Ramos (cell line): ENCODE results near the gene ABLIM1.

Experiments used
- in situ Hi-C: fragments of 300-500 bp; cut with MboI; formaldehyde crosslinking; loops from one replicate; pipeline ENCODE4 v1.14.3; 2022; ENCODE audit warnings: low sequenced_read_pairs; ENCODE audit not compliant: unreplicated experiment

ABLIM1 gene

GRCh38 chr10:114502074-114502473, 156.0 kb downstream of the ABLIM1 start:
- in situ Hi-C loops, result no loop called here

- in situ Hi-C loops, result no loop called here
These were observed 156.4 kb downstream of the ABLIM1 start for GRCh38 chr10:114501650-114502049.

- in situ Hi-C loops, result no loop called here
These were observed 157.4 kb downstream of the ABLIM1 start for GRCh38 chr10:114500643-114501042.

- in situ Hi-C loops, result no loop called here
These were observed 158.4 kb downstream of the ABLIM1 start for GRCh38 chr10:114499630-114500190.

- in situ Hi-C loops, result no loop called here
These were observed 159.0 kb downstream of the ABLIM1 start for GRCh38 chr10:114499116-114499515.

DNA sequence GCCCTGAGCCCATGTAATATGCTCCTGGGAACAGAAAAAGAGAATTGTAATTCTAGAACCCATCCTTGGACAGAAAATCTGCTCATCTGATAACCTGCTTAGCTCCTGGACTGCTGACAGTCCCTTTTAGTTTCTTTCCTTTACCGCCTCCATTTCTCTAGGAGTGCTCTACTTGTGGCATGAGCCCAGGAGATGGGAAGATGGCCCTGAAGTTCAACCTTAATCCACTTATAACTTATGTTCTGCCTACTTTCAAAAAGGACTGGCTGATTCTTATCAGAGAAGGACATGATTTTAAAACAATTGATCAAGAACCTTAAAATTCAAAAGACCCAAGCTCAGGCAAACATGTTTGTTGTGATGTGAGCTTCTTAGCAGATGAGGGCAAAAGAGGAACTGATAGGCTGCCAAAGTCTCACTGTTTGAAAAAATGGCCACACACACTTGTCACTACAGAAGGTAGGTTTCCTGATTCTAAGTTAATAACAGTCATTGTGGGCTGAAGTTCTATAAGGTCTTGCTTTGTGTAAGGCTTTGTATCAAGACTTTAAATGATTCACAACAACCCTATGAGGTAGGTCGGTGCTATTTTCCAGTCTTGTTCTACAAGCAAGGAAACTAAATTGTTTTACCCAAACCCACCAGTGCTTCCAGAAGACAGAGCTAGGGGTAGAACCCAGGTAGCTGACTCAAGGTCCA, 159.5 kb downstream of the ABLIM1 start:
- in situ Hi-C loops, result no loop called here

GRCh38 chr10:114495303-114495702, 162.8 kb downstream of the ABLIM1 start:
- in situ Hi-C loops, result no loop called here

DNA sequence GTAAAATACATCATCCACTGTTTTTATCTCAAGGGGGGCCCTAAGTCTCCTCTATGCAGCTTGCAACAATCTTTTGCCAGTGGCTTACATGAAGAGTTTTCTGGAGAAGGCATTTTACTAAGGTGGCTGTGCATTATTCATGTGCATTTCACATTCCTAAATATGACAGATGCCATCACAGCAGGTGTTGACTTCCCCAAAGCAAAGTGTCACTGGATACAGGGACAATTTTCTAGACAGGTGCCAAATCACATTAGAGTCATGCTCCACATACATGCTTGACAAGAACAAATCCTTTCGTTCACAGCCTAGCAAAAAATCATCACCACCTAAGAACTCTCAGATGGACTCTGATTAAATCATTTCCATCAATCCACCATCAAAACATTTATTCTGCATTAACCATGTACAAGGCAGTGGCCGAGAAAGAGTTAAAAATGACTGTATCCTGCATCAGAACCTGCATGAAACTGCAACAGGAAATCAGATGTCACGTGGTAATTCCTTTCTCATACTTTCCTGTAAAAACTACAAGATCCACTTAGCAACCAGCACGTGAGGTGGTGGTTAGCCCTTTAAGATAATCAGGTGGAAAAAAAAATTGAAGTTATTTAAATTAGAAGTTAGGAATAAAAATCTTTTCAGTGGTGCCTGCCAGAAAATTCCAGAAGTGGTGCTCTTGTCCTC, 165.6 kb downstream of the ABLIM1 start:
- in situ Hi-C loops, result no loop called here

DNA sequence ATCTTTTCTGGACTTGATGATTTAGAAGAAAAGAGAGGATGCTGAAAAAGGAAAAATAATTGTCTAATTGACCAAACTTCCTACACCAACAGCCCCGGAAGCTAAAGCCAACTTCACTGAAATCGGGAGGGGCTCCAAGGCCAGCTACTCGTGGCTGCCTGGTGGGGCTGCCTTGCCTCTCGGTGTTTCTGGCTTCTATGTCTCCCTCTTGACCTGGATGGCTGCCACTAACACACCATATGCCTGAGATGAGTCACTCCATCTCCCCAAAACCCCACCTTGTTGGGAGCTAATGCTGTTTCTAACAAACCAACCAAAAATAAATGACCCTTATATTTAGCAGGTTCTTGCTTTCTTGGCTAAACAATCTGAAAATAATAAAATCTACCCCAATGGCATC, 166.1 kb downstream of the ABLIM1 start:
- in situ Hi-C loops, result no loop called here

DNA sequence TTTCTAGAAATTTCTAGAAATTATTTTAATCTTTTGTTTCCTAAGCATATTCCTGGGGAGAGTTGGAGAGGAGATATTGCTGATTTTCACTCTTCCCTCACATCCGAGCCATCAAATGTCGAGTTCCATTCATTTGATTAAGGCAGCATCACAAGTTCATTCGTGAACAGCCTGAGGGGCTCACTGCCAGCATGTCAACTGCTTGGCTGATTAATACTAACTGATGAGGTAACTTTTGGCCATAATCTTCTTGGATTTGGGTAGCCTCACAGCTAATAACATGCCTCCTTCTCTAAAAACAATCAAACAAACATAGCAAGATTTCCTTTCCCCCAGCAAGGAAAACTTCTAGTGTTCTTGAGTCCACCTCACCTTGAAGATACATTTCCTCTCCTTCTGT, 166.7 kb downstream of the ABLIM1 start:
- in situ Hi-C loops, result no loop called here

GRCh38 chr10:114489521-114490310, 168.4 kb downstream of the ABLIM1 start:
- in situ Hi-C loops, result no loop called here

DNA sequence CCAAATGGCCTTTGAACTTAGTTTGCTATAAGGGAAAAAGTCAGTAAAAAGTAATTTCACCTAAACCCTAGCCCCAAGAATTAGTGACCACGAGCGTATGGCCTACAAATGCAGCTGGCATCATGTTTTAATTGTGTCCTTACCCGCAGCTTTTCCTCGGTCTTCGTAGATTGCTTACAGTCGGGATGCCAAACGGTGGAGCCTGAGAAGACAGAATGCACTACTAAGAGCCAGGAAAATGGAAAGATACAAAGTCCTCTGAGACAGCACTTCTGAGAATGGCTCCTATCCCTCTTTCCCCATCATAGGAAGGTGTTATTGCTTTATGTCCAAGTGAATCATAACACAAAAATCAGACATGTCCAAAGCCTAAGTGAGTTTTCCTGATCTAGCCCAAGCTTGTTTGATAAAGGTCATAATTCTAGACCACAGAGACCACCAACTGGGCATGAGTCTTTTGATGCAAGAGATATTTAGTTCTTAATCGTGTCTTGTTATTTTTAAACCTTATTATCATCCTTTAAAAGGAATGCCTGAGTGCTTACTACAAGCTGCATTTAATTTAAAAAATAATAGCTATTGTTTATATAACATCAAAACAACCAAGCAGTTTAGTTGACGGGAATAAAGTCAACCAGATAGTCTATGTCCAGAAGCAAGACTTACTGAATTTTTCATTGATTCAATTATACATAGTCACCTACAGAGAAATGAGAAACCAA, 170.1 kb downstream of the ABLIM1 start:
- in situ Hi-C loops, result no loop called here

DNA sequence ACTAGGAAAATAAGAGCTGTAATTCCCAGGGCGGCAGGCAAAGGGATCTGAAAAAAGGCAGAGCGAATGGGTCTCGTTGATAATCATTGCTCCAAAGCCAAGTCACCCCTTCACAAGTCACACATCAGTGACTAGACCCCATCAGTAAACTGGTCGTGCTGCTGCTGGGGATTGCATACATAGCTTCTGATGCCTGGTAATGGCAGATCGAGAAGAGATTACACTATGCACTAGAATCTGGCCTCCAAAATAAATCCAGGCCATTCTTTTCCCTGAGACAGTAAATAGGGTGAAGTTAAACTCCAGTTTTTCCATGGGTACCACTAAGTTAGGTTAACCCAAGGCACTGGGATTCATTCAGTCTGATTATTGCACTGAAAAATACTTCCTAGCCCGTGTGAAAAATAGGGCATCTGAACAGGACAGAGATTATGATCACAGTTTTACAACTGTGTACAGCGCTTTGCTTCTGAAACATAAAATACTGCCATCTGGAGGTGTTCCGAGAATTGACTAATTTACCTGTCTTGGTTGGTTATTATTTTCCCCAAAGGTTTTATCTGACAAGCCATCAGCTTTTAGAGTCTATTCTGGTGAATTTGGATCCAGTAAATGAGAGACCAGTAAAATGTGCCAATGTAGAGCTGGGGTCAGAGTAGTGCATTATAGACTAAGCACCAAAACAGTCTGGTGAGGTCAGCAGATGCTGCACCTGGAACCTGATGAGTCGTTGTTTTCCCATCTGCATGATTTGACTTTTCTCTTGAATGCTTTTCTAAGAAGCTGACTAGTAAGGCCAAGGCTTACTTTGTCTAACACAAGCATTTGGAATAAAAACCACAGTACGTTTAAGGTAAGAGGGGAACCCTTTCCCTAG, 170.9 kb downstream of the ABLIM1 start:
- in situ Hi-C loops, result no loop called here

- in situ Hi-C loops, result no loop called here
These were observed 172.2 kb downstream of the ABLIM1 start for GRCh38 chr10:114485696-114486400.

- in situ Hi-C loops, result no loop called here
These were observed 174.5 kb downstream of the ABLIM1 start for GRCh38 chr10:114483575-114483974.

DNA sequence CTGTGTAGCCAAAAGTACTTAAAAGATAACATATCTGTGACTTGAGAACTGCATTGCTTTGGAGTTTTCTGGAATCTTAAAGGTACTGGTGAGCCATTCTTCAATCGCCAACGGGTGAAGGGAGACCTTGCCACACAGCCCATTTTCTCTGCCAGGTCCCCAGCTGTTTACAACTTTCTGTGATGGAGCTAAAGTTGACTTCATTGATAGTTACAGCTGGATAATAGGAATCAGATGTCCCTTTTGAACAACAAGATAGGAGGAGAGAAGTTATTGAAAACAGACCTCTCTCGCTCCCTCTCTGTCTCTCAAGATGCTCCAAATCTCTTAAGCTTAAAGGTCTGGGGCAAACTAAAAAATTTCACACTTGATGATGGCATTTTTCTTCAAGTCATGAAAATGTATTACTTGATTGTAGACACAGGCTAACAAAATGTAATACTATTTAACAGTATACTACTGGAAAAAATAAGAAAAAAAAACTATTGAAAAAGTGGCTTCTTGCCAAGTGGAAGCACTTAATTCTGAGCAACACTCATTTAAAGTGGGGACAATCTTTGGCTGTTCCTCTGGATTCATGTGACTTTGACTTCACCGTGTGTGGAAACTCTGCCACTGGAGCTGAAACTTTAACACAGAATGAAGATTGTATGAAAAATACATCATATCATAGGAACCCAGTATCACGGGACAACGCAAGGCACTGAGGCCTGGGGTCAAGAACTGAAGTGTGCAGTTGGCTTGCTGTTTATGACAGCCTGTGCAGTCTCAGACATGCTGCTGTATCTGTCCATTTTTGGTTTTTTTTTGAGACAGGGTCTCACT, 175.4 kb downstream of the ABLIM1 start:
- in situ Hi-C loops, result no loop called here

GRCh38 chr10:114481055-114481454, 177.0 kb downstream of the ABLIM1 start:
- in situ Hi-C loops, result no loop called here

DNA sequence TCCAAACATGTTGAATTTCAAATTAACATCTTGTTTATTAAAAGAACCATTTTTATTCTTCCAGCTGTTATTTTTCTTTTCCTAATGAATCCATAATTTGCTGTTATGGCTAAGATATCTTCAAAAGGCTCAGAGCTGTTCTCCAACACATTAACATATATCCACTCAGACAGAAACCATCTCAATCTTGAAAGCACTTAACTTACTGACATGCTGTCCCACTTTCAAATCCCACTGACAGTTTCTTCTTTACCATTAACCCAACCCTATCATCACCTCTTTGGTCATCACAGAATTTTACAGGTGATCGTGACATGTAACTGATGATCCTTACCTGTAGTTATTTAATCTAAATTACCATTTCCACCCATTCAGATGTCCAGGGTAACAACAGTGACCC, 178.2 kb downstream of the ABLIM1 start:
- in situ Hi-C loops, result loop anchor here (10.0 kb wide), 1 partner anchor 215 kb away; no protein-coding TSS in a partner anchor
